Stimulated activated CD4-positive, alpha-beta T cell treated with anti-CD3 and anti-CD28 coated beads, Interleukin-4, amount 100 ng/mL, for 1 hour (primary cell): ENCODE results near the gene LMAN2.
"Not testable (repeated sequence)": the region's sequence is repeated elsewhere in the genome, so short reads cannot be mapped to it uniquely, and the experiment has no call there.

Source experiments
- DNase-seq: peaks from one replicate; pipeline ENCODE4 v3.0.0-alpha.2; 2020

Gene LMAN2

DNA sequence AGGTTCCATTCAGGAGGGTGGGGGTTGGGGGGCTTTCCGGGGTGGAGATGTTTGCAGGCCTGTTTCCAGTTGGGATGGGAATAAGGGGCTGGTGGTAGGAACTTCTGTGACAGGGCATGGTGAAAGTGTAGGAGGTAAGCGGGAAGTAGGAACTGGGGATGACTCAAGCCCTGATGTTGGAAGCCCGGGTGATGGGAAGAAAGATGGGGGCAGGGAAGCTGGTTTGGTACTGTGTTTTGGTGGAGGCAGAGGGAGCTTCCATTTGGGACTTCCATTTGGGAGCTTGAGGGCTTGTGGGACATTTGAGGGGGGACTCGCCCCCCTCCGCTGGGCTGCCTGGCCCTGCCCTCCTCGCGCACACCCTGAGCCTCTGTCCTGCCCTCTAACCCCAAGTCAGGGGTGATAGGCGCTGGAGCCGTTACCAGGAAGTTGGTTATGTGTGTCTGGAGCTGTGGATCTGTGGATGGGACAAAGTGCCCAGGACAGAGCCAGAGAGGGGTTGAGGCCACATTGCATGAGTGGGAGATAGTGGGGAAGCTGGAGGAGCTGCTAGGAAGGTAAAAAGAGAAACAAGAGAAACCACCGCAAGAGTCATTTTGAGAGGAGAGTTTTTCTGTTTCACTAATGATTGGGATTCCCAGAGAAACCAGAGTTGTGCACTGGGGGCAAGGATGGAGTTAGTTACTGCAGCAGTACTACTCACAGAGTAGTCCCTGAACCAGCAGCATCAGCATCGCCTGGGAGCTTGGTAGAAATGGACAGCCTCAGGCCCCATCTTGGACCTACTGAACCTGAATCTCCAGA, 12.9 kb upstream of the LMAN2 start:
- DNase-seq: no peak

DNA sequence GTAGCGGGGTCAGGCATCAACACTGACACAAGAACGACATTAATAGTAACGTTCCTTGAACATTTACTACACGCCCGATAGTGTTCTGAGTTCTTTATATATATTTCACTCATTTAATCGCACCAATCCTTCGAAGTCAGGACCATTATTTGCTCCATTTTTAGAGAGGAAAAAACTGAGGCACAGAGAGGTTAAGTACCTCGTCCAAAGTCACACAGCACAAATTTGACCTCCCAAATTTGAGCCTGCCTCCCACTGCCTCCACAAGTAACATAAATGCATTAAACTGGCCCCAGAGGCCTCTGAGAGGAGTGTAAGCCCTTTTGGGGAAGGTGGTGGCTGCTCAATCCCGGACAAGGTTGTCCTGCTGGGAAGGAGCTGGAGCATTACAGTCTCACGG, 12.1 kb upstream of the LMAN2 start:
- DNase-seq: no peak

DNA sequence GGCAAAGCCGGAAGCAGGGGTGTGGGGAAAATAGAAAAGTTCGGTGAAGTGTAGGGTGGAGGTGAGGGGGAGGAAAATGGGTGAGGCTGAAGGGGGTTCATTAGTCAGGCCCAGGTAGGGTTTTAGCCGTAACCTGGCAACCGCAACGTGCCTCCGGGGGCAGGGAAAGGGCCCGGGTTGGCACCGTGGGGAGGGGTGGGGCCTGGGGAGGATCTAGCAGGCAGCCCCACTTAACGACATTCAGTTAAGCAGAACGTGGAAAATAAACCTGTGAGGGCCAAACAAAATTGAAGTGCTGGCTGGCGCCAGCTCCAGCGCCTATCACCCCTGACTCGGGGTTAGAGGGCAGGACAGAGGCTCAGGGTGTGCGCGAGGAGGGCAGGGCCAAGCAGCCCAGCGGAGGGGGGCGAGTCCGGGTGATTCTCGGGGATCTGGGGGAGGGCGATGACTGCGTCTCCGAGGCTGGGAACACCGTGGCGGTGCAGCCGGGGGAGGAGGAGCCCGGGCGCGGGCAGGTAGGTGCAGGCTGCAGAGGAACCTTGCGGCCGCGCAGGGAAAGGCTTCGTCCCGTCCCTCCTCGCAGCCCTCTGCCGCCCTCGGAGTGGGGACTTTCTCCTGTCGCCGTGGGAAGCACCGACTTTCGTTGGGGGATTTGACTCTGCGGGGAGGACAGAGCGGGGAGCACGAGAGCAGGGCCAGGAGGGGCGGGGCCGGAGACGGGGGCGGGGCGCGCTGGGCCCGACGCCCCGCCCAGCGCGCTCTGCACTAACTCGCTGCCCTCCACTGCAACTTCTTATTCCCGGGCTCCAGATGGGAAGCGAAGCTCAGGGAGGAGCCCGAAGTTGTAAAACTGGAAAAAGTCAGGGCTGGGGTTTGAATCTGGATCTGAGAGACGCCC, 11.4 kb upstream of the LMAN2 start:
- peak; percentile 73 for DNase-seq

DNA sequence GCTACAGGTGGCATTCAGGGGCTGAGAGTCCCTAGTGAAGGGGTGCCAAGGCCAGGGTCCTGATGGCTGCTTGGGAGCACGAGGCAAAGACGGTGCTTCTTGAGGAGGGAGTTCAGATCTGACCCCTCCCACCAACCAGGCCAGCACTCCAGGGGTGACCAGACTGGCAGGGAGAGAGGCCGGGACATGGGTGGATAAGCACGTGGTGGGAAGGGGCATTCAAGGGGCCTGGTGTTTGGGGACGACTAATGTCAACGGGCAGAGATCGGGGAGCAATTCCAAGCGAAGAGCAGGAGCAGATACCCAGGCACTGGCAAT, 10.8 kb upstream of the LMAN2 start:
- no peak for DNase-seq

DNA sequence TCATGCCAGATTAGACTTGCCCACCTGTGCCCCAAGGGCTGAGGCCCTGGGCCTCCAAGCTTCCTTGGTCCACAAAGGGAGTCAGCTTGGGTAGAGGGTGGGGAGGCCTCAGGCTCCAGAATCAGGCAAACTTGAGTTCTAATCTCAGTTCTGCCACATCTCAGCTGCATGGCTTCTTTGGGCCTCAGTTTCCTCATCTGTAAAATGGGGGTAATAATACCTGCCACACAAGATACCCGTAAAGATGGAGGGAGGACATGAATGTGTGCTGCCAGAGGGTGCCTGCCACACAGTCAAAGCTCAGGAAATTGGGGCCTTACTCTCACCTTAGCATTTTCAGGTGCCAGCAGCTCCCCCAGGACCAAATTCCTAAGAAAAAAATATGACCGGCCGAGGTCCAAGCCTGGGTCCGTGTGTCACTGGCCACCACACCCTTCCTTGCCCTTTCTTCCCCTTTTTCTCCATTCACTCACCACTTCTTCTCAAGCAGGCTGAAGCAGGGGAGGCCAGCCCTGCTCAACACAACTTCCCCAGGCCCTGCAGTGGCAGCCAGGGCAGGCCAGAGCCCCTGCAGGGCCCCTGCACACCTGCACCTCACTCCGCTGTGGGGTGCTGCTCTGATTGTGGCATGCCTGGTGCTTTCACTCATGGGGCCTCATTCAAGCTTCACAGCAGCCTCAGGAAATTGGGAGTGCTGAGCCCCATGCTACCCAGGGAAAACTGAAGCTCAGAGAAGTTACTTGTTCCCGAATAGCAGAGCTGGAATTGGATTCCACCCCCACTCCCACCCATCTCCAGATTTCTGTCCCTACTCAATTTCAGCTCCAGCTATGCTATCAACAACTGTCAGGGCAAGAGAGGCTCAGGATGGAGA, 10.2 kb upstream of the LMAN2 start:
- DNase-seq: no peak

DNA sequence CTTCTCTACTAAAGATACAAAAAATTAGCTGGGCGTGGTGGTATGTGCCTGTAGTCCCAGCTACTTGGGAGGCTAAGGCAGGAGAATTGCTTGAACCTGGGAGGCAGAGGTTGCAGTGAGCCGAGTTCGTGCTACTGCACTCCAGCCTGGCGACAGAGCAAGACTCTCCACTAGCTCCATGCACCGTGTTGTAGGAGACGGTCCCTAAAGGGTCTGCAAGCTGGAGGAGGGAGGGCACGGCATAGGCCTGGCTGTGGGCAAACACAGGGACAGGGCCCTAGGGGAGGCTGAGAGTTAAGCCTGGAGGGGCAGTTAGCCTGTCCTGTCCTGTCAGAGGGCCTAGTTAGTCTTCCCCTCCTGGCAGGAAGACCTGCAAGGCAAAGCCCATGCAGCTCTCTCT, 9.3 kb upstream of the LMAN2 start:
- not testable (repeated sequence) for DNase-seq

DNA sequence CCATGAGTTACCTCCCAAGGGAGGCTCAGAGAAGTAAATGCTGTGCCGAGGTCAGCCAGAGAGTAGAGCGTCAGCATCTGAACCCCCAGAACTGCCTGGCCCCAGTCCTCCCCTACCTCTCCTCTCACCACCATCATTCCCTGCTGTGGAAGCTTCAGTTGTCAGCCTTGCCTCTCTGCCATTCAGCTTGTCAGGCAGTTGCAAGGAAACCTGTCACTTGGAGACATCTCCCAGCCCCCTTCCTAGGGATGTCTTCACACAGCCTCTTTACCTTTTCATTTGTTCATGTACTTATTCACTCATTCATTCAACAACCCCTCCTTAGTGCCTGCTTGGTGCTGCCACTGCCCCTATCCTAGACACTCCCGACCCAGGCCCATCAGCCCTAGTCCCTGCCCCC, 8.4 kb upstream of the LMAN2 start:
- no peak for DNase-seq

DNA sequence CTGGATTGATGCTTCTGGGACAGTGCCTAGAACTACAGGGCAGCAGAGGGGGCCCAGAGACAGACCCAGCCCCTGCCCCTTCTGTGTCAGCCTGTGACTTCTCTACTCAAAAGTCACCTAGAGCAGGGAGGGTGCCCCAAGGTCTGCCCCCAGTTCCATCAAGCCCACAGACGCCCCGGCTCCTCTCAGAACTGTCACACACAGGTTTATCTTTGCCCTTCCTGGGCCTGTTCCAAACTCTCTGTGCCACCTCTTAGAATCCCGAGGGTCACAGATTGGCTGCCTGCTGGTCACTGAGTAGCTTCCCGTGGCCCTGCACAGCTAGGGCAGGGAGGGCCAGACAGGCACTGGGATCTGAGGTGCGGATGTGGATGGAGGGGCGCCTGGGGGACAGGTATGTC, 8.0 kb upstream of the LMAN2 start:
- no peak for DNase-seq

DNA sequence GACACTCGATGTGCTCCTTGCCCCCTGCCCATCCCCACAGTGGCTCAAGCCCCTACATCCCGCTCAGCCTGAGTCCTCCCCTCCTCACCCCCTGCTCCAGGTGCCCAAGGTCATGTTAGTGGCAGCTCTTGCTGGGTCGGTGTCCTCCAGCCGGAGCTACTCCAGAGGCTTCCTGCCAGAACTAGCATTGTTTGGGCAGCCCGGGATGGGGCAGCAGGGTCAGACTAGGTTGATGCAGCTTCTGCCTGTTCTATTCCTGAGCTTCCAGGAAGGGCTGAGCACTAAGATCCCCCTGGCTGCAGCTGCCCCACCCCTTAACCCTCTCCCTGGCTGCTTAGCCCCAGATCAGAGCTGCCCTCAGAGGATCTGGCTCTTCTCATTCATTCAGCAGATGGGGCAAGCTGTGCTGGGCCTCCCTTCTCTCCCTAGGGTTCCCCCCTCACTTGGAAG, 6.9 kb upstream of the LMAN2 start:
- DNase-seq: no peak

DNA sequence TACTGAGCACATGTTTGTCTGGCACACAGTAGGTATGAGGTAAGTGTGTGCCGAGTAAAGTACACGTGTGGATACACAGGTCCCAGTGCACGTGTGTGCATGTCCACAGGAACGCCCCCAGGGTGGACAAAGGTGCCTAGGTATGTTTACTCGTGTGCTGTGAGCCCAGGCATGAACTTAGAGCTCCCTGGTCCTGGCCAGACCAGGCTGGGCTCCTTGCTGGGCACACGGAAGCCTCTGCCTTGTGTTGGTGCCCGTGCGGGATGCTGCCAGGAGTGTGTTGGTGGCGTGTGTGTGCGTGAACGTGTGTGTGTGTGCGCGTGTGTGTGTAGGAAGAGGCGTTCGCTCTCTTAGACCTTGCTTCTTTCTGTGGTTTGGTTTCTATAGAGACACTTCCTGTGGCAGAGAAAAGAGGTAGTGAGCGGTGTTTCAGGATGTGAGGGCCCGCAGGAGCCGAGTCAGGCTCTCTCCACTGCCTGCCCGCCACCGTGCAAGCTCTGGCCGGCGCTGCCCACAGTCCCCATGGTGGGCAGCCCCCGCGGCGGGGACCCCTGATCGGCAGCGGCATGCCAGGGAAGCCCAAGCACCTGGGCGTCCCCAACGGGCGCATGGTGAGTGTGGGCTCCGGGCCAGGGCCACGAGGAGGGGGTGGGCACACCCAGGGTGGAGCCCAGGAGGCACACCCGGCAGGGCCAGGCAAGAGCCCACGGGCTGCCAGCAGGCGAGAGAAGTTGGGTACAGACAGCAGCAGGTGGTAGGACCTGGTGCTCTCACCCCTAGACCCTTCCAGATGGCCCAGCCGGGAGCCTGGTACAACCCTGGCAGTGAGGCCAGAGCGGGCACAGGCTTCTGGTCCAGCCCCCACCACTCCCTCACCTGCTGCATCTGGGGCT, 6.2 kb upstream of the LMAN2 start, which contains the start of gene RGS14:
RGS14 (plus strand) TSS at position 466 of the 893 bp plus-strand sequence; CDS start at position 567, 101 bp downstream.
- peak; percentile 59 for DNase-seq

DNA sequence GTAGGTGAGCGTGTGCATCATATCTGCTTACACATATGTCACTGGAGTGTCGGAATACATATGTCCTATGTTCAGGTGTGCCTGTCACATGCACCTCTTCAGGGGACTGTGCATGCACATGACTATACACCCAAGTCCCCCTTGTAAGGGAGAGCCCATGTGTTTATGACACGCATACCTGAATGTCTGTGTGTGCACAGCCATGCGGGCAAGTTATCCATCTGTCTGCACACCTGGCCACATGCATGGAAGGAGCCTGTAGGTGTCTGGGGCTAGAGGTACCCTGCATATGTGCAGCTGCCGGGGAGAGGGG, 5.6 kb upstream of the LMAN2 start:
- no peak for DNase-seq

DNA sequence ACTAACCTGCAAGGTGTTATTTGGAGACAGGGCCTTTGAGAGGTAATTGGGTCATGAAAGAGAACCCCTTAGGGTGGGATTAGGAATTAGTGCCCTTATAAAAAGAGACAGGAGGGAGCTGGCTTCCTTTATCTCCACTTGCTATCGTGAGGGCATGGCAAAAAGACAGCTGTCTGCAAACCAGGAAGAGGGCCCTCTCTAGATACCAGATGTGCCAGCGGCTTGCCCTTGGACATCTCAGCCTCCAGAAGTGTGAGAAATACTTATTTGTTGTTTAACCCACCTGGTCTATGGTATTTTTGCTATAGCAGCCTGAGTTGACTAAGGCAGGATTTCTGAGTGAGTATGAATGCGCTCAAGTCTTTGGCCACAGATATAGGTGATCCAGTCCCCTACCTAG, 5.3 kb upstream of the LMAN2 start:
- DNase-seq: no peak

DNA sequence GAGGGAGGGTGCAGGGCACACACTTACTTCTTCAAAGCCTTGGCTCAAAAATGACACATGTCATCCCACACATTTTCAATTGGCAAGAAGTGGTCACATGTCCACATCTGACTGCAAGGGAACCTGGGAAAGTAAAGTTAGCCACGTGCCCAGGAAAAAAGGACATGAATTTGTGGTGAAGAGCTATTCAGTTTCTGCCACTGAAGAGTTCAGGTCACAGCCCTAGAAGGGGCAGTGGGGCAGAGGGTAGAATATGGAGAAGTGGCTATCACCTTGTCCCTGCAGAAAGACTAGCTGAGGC, 4.3 kb upstream of the LMAN2 start:
- DNase-seq: no peak

DNA sequence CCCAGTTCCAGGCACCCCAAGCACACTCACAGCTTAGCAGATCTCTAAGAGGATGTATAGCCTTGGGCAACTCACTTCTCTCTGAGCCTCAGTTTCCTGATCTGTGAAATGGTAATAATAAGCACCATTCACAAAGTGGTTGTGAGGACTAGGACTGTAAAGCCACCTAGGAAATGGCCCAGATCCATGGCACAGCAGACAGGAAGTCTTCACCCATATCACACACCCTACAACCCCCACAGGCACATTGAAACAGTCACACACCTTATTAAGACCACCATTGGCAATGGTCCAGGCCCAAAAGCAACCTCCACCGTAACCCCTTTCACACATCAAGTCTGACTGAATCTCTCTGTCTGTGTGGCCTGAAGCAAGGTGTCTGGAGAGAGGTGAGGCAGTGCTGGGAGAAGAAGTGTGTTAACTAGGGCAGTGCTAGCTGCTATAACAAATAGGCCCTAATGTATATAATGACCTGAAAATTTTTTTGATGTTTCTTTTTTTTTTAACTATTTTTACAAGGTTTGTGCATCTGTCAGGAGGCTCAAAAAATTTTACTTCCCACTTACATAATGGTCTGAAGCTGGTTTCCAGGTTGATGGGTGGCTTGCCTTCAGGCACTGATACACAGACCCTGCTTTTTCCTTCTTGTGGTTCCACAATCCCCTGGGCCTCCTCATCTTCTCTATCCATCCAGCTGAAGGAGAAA, 3.8 kb upstream of the LMAN2 start:
- DNase-seq: no peak

DNA sequence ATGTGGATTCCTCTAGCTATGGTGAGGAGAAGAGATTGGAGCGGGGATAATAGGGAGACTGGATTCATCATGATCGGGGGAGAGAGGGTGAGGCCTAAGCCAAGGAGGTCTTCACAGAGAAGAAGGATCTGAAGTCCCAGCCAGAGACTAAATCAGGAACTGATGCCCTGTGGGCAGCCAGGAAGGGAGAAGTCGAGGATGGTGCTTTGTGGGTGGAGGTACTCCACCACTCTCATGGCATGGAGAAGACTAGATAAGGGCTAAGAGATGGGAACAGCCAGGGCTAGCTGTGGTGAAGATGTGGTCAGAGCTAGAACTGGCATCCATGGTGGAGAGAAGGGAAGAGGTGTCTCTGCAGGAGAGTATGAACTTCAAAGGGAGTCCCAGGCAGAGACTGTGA, 3.2 kb upstream of the LMAN2 start:
- DNase-seq: no peak

DNA sequence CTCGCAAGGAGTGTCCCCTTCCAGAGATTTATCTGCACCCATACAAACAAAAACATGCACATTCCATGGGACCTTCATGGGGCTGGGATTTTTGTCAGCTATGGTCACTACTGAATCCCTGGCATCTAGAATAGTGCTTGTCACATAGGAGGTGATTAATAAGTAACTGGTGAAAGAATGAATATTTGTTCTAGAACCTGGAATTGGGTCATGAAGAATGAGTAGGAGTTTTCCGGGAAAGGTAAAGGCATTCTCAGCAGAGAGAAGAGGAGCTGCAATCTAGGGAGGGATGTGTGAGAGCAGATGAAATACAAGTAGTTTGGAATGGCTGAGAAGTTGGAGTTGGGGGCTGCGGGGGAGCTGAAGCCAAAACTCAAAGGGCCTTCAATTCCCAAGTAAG, 2.8 kb upstream of the LMAN2 start:
- DNase-seq: no peak

DNA sequence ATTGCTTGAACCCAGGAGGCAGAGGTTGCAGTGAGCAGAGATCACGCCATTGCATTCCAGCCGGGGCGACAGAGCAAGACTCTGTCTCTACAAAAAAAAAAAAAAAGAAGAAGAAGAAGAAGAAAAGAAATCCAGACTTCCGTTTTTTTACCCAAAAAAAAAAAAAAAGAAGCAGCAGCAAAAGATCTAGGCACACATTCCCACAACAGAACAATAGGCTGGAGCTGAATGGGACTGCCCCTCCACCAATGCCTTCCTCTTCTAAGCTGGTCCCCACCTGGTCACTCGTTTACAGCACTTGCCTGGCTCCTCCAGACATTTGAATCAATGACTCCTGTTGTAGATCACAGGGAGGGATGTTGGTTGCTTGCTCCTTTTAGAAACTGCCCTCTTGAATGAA, 1.6 kb upstream of the LMAN2 start:
- no peak for DNase-seq

DNA sequence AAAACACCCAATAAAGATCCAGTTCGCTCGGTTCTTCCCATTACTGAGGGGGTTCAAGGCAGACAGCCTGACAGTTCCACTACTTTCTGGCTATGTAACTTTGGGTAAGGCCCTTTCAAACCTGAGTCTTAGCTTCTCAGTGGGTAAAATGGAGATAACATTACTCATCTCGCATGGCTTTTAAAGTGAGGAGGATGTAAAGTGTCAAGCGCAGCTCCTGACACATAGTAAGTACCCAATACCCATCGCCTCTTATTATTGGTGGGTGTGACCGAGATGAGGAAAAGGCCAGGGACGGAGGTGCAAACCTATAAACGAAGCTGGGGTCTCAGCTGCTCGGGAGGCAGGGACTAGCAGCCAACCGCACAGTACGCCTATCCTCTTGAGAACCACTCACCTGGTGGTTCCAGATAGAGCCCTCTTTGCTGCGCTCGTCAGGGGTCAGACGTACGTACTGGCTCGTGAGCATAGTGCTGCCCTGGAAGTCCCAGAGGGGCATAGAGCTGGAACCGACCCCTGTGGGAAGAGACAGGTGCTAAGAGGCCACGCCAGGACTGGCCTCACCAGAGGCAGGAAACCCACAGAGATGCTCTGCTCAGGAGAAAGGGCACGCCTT, 584 bp downstream of the LMAN2 start:
- DNase-seq: no peak

DNA sequence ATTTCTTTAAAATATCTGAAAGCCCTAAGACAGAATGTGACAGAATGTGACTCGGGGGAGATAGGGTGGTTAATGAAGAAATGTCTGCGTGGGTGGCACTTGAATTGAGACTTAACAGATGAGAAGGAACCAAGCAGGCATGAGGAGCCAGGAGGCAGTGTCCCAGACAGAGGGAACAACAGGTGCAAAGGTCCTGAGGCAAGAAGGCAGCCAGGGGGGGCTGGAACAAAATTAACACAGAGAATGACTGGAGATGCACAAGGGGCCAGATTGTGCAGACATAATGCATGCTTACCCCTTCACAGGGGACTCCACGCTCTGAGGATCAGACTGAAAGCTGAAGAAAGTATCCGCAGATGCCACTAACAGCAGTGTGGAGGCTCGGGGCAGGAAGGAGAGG, 1.7 kb downstream of the LMAN2 start:
- no peak for DNase-seq

DNA sequence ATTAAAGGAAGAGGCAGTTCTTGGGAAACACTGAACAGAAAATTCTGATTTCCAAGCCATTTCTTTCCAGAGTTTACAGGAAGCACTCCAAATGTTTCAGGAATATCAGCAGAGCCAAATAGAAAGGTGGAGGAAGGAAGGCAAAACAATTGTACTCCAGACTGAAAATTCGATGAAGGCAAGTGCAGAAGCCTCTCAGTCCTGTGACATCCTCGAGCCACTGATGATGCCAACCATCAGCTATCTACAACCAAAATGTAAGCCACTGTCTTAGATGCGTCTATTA, 2.2 kb downstream of the LMAN2 start:
- no peak for DNase-seq

DNA sequence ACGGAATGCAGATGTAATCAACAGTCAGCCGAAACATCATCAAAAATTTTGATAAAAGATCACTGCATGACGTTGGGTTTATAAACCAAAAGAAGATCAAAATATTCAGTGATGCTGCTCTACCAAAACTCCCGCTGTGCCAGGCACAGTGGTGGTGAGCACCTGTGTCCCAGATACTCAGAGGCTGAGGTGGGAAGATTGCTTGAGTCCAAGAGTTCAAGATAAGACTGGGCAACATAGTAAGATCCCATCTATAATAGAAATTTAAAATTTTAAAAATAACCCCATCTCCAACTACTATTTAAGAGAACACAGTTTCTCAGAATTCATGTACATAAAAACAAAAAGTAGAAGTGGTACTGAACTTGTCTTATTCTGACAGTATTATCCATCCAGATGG, 3.8 kb downstream of the LMAN2 start:
- DNase-seq: no peak

DNA sequence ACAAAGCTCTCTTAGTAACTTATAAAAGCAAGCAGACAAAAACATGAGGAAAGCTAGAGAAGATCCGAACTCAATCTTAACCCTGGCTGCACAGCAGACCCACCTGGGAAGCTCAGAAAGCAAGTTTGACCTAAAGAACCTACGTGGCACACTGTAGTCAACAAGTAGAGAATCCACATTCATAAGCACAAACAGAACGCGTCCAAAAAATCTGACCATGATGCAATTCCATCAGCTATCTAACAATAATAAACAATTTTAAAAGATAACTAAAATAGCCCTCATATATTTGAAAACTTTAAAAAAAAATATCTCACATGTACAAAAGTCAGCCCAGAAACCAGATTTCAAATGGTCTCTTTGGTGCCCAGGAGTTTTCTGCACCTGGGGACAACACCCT, 4.6 kb downstream of the LMAN2 start:
- no peak for DNase-seq
